HEK293 (cell line): Measurements from ENCODE around the gene CAPN13.

Experiments
- CTCF ChIA-PET: fragments of 350-600 bp; formaldehyde crosslinking; extraction: SDS; loops from one replicate; lab custom pipeline; 2021; ENCODE audit warnings: antibody characterized with exemption; lab: Yijun Ruan, JAX
- POLR2A ChIA-PET: fragments of 300-600 bp; formaldehyde crosslinking; extraction: SDS; loops from one replicate; lab custom pipeline; 2020; ENCODE audit warnings: antibody characterized with exemption, inconsistent platforms; lab: Yijun Ruan, JAX
- H3K27ac ChIP-seq: fragments of 200-500 bp; sonication (Bioruptor generic); 2 replicates; pipeline ENCODE4 v1.5.1; 2014; ENCODE audit warnings: low read depth, low read length, control low read depth, inconsistent platforms; ENCODE audit errors: extremely low read depth
- H3K36me3 ChIP-seq, 2 experiments: fragments of 200-500 bp in 1 of 2; sonication (Bioruptor generic) in 1 of 2; 1 replicate in 1 of 2; 2 replicates in 1 of 2; pipeline ENCODE4 v1.5.1; 2014 to 2017; ENCODE audit warnings: inconsistent platforms in 2 of 2, low read length in 2 of 2; ENCODE audit not compliant: control insufficient read depth in 2 of 2, insufficient read depth in 1 of 2
- H3K4me1 ChIP-seq: fragments of 200-500 bp; sonication (Bioruptor generic); 2 replicates; pipeline ENCODE4 v1.5.1; 2014; ENCODE audit warnings: mild to moderate bottlenecking, low read length, inconsistent platforms; ENCODE audit not compliant: control insufficient read depth, insufficient read depth
- H3K4me3 ChIP-seq: 2 replicates; pipeline ENCODE4 v1.5.1; 2011; ENCODE audit warnings: low read depth, mild to moderate bottlenecking, control low read depth, low read length, moderate library complexity
- H3K9me3 ChIP-seq: fragments of 200-500 bp; sonication (Bioruptor generic); 2 replicates; pipeline ENCODE4 v1.5.1; 2014; ENCODE audit warnings: low read depth, low read length, inconsistent platforms; ENCODE audit not compliant: control insufficient read depth, insufficient read depth
- FEZF1 ChIP-seq: fragments of 450-650 bp; formaldehyde crosslinking; IDR thresholded peaks from 2 replicates; pipeline ENCODE4 v1.5.1; 2016; ENCODE audit warnings: missing biosample characterization, missing genetic modification characterization
- GLI2 ChIP-seq: fragments of 450-650 bp; formaldehyde crosslinking; IDR thresholded peaks from 2 replicates; pipeline ENCODE4; 2017; ENCODE audit warnings: missing biosample characterization, missing genetic modification characterization, low read depth, borderline replicate concordance
- GLIS2 ChIP-seq: fragments of 450-650 bp; formaldehyde crosslinking; IDR thresholded peaks from 2 replicates; pipeline ENCODE4 v1.5.1; 2016; ENCODE audit warnings: missing biosample characterization, missing genetic modification characterization
- HOXC10 ChIP-seq: sonication (generic); formaldehyde crosslinking; IDR thresholded peaks from 2 replicates; pipeline ENCODE4 v1.8.1; 2023; ENCODE audit warnings: mild to moderate bottlenecking, missing genetic modification reagents
- KLF17 ChIP-seq: fragments of 450-650 bp; formaldehyde crosslinking; IDR thresholded peaks from 2 replicates; pipeline ENCODE4 v1.5.1; 2016; ENCODE audit warnings: missing biosample characterization, missing genetic modification characterization
- REPIN1 ChIP-seq: fragments of 450-650 bp; formaldehyde crosslinking; IDR thresholded peaks from 2 replicates; pipeline ENCODE4 v1.5.1; 2017; ENCODE audit warnings: missing biosample characterization, missing genetic modification characterization, low read depth
- SALL2 ChIP-seq: fragments of 450-650 bp; formaldehyde crosslinking; IDR thresholded peaks from 2 replicates; pipeline ENCODE4 v1.5.0; 2017; ENCODE audit warnings: missing biosample characterization, mild to moderate bottlenecking, missing genetic modification characterization, borderline replicate concordance
- WT1 ChIP-seq: fragments of 450-650 bp; formaldehyde crosslinking; IDR thresholded peaks from 2 replicates; pipeline ENCODE4 v1.5.1; 2016; ENCODE audit warnings: missing biosample characterization, missing genetic modification characterization
- ZBTB49 ChIP-seq: fragments of 450-650 bp; formaldehyde crosslinking; IDR thresholded peaks from 2 replicates; pipeline ENCODE4 v1.5.1; 2016; ENCODE audit warnings: missing biosample characterization, missing genetic modification characterization, low read depth
- ZEB2 ChIP-seq: fragments of 450-650 bp; formaldehyde crosslinking; IDR thresholded peaks from 2 replicates; pipeline ENCODE4 v1.5.1; 2016; ENCODE audit warnings: missing biosample characterization, missing genetic modification characterization
- ZFHX2 ChIP-seq: fragments of 450-650 bp; formaldehyde crosslinking; conservative IDR thresholded peaks from 2 replicates; pipeline ENCODE4 v1.5.1; 2016; ENCODE audit warnings: missing biosample characterization, missing genetic modification characterization
- ZNF10 ChIP-seq: fragments of 450-650 bp; formaldehyde crosslinking; IDR thresholded peaks from 2 replicates; pipeline ENCODE4 v1.5.1; 2017; ENCODE audit warnings: missing biosample characterization, missing genetic modification characterization
- ZNF146 ChIP-seq: fragments of 450-650 bp; formaldehyde crosslinking; IDR thresholded peaks from 2 replicates; pipeline ENCODE4 v1.5.1; 2016; ENCODE audit warnings: missing biosample characterization, missing genetic modification characterization
- ZNF24 ChIP-seq: fragments of 450-650 bp; formaldehyde crosslinking; IDR thresholded peaks from 2 replicates; pipeline ENCODE4 v1.5.1; 2016; ENCODE audit warnings: missing biosample characterization, missing genetic modification characterization
- ZNF248 ChIP-seq: fragments of 450-650 bp; formaldehyde crosslinking; IDR thresholded peaks from 2 replicates; pipeline ENCODE4 v1.5.1; 2017; ENCODE audit warnings: missing biosample characterization, missing genetic modification characterization
- ZNF266 ChIP-seq: fragments of 450-650 bp; formaldehyde crosslinking; IDR thresholded peaks from 2 replicates; pipeline ENCODE4 v1.5.1; 2016; ENCODE audit warnings: missing biosample characterization, missing genetic modification characterization, low read depth
- ZNF433 ChIP-seq: fragments of 450-650 bp; formaldehyde crosslinking; IDR thresholded peaks from 2 replicates; pipeline ENCODE4 v1.5.1; 2016; ENCODE audit warnings: missing biosample characterization, missing genetic modification characterization, low read depth
- ZNF513 ChIP-seq: fragments of 450-650 bp; IDR thresholded peaks from 2 replicates; pipeline ENCODE4 v1.5.1; 2018; ENCODE audit warnings: missing biosample characterization, missing genetic modification characterization
- ZNF585B ChIP-seq: fragments of 450-650 bp; formaldehyde crosslinking; IDR thresholded peaks from 2 replicates; pipeline ENCODE4 v1.5.1; 2016; ENCODE audit warnings: missing biosample characterization, missing genetic modification characterization
- ZNF624 ChIP-seq: fragments of 450-650 bp; formaldehyde crosslinking; IDR thresholded peaks from 2 replicates; pipeline ENCODE4 v1.5.1; 2017; ENCODE audit warnings: missing biosample characterization, missing genetic modification characterization
- ZNF639 ChIP-seq: fragments of 450-650 bp; formaldehyde crosslinking; IDR thresholded peaks from 2 replicates; pipeline ENCODE4 v1.5.1; 2016; ENCODE audit warnings: missing biosample characterization, missing genetic modification characterization
- ZNF645 ChIP-seq: fragments of 450-650 bp; formaldehyde crosslinking; IDR thresholded peaks from 2 replicates; pipeline ENCODE4; 2016; ENCODE audit warnings: missing biosample characterization, missing genetic modification characterization
- ZNF664 ChIP-seq: fragments of 450-650 bp; formaldehyde crosslinking; IDR thresholded peaks from 2 replicates; pipeline ENCODE4 v1.5.1; 2016; ENCODE audit warnings: missing biosample characterization, missing genetic modification characterization
- ZNF768 ChIP-seq: fragments of 450-650 bp; formaldehyde crosslinking; IDR thresholded peaks from 2 replicates; pipeline ENCODE4 v1.5.1; 2018; ENCODE audit warnings: missing biosample characterization, mild to moderate bottlenecking, missing genetic modification characterization
- ZNF777 ChIP-seq: fragments of 450-650 bp; formaldehyde crosslinking; IDR thresholded peaks from 2 replicates; pipeline ENCODE4 v1.5.1; 2017; ENCODE audit warnings: missing biosample characterization, missing genetic modification characterization, borderline replicate concordance
- ZSCAN23 ChIP-seq: fragments of 450-650 bp; formaldehyde crosslinking; IDR thresholded peaks from 2 replicates; pipeline ENCODE4 v1.5.1; 2016; ENCODE audit warnings: missing biosample characterization, missing genetic modification characterization
- ZXDB ChIP-seq: fragments of 450-650 bp; formaldehyde crosslinking; IDR thresholded peaks from 2 replicates; pipeline ENCODE4 v1.5.1; 2016; ENCODE audit warnings: missing biosample characterization, missing genetic modification characterization

CAPN13 gene

GRCh38 chr2:30781961-30782533 lies 25.2 kb downstream of the CAPN13 start (continued):
- TF ChIP-seq ZBTB49 = no peak
- no peak for TF ChIP-seq KLF17 (tag by site-specific recombination)
- TF ChIP-seq ZNF24 (tag by site-specific recombination) = no peak
- no peak for TF ChIP-seq ZEB2 (tag by site-specific recombination)
- no peak for TF ChIP-seq ZSCAN23 (tag by site-specific recombination)
- TF ChIP-seq GLIS2 (tag by site-specific recombination) = no peak
- TF ChIP-seq ZNF664 = no peak

GRCh38 chr2:30781451-30781850 lies 25.8 kb downstream of the CAPN13 start:
- no peak overlapping the region for H3K4me3 ChIP-seq

GRCh38 chr2:30780776-30781330 lies 26.4 kb downstream of the CAPN13 start:
- POLR2A ChIA-PET = no interaction called here
- no peaks in the 10 kb centered on the region for H3K9me3 ChIP-seq
- H3K4me3 ChIP-seq = no peak overlapping the region
- TF ChIP-seq ZNF513 (tag by site-specific recombination) = no peak
- no peak for TF ChIP-seq ZNF777 (tag by site-specific recombination)
- TF ChIP-seq ZNF266 (tag by site-specific recombination) = no peak
- no peak for TF ChIP-seq HOXC10 (CRISPR knock-in tag)
- TF ChIP-seq ZNF639 (tag by site-specific recombination) = no peak
- TF ChIP-seq ZNF248 (tag by site-specific recombination) = no peak
- no peak for TF ChIP-seq ZXDB (tag by site-specific recombination)
- TF ChIP-seq WT1 (tag by site-specific recombination) = no peak
- TF ChIP-seq ZNF645 = no peak
- no peak for TF ChIP-seq SALL2 (tag by site-specific recombination)
- no peak for TF ChIP-seq ZNF768 (tag by site-specific recombination)
- TF ChIP-seq ZNF585B = no peak
- TF ChIP-seq ZNF146 (tag by site-specific recombination) = no peak
- no peak for TF ChIP-seq REPIN1 (tag by site-specific recombination)
- TF ChIP-seq ZNF664 = no peak
- TF ChIP-seq ZNF624 (tag by site-specific recombination) = no peak
- TF ChIP-seq FEZF1 = no peak
- TF ChIP-seq ZNF433 (tag by site-specific recombination) = no peak
- TF ChIP-seq ZNF10 (tag by site-specific recombination) = no peak
- TF ChIP-seq, all 188 proteins: peak for 0
- no peaks in the 10 kb centered on the region; the same call in 1 of the 2 replicates for H3K4me1 ChIP-seq
- no peaks in the 10 kb centered on the region for H3K36me3 ChIP-seq
- CTCF ChIA-PET = no interaction called here
- no peak overlapping the region for H3K27ac ChIP-seq

More at GRCh38 chr2:30781451-30781850, 25.8 kb downstream of the CAPN13 start:
- TF ChIP-seq GLI2 (no peak), ZFHX2 (tag by site-specific recombination) (0 out of 2 replicates have a peak, but pooled peaks have one; percentile 8)
- Histone ChIP-seq H3K4me1 (no peaks in the 10 kb centered on the region; the same call in 1 of the 2 replicates), H3K36me3 (no peaks in the 10 kb centered on the region), H3K9me3 (no peaks in the 10 kb centered on the region), H3K27ac (no peak overlapping the region)
- POLR2A ChIA-PET = no interaction called here
- CTCF ChIA-PET = interaction anchor here (0.8 kb wide), 1 partner anchor 70 kb away, joined by 4 read pairs; no protein-coding TSS in a partner anchor
